ENCODE results near the gene ADAM12.

DNA sequence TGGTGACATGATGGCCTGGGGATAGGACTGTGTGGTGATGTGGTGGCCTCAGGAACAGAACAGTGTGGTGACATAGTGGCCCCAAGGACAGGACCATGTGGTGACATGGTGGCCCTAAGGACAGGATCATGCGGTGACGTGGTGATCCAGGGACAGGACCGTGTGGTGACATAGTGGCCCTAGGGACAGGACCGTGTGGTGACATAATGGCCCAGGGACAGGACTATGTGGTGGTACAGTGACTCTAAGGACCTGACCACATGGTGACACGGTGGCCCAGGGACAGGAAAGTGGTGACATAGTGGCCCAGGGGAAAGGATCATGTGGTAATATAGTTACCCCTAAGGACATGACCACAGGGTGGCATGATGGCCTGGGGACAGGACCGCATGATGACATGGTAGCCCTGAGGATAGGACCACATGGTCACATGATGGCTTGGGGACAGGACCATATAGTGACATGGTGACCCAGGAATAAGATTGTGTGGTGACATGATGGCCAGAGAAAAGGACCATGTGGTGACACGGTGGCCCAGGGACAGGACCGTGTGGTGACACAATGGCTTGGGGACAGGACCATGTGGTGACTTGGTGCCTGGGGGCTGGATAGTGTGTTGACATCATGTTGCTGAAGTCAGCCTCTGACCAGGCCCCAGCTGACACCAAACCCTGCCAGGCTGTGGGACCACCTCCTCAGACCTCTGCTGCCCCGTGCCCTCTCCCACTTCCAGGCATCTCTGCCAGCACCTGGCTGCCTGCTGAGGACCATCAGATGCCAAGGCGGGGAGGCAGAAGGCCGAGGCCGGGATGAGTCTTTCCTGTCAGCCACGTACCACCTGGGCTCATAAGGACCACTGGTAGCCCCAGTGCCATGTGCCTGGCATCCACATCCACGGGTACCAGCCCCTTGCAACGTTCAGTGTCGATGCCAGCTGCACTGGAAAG lies 99.5 kb downstream of the ADAM12 start:
- TF ChIP-seq, protein P1, sequence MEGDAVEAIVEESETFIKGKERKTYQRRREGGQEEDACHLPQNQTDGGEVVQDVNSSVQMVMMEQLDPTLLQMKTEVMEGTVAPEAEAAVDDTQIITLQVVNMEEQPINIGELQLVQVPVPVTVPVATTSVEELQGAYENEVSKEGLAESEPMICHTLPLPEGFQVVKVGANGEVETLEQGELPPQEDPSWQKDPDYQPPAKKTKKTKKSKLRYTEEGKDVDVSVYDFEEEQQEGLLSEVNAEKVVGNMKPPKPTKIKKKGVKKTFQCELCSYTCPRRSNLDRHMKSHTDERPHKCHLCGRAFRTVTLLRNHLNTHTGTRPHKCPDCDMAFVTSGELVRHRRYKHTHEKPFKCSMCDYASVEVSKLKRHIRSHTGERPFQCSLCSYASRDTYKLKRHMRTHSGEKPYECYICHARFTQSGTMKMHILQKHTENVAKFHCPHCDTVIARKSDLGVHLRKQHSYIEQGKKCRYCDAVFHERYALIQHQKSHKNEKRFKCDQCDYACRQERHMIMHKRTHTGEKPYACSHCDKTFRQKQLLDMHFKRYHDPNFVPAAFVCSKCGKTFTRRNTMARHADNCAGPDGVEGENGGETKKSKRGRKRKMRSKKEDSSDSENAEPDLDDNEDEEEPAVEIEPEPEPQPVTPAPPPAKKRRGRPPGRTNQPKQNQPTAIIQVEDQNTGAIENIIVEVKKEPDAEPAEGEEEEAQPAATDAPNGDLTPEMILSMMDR (IDR thresholded peaks at IDR 0.05): no peak
- TF ChIP-seq POLR2AphosphoS5 (IDR thresholded peaks at IDR 0.05) (no peak), POLR2A (IDR thresholded peaks at IDR 0.05; ENCODE audit: low read depth) (no peak)
